ENCODE measurements around the gene WFDC2.

The WFDC2 gene, protein sequence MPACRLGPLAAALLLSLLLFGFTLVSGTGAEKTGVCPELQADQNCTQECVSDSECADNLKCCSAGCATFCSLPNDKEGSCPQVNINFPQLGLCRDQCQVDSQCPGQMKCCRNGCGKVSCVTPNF

DNA sequence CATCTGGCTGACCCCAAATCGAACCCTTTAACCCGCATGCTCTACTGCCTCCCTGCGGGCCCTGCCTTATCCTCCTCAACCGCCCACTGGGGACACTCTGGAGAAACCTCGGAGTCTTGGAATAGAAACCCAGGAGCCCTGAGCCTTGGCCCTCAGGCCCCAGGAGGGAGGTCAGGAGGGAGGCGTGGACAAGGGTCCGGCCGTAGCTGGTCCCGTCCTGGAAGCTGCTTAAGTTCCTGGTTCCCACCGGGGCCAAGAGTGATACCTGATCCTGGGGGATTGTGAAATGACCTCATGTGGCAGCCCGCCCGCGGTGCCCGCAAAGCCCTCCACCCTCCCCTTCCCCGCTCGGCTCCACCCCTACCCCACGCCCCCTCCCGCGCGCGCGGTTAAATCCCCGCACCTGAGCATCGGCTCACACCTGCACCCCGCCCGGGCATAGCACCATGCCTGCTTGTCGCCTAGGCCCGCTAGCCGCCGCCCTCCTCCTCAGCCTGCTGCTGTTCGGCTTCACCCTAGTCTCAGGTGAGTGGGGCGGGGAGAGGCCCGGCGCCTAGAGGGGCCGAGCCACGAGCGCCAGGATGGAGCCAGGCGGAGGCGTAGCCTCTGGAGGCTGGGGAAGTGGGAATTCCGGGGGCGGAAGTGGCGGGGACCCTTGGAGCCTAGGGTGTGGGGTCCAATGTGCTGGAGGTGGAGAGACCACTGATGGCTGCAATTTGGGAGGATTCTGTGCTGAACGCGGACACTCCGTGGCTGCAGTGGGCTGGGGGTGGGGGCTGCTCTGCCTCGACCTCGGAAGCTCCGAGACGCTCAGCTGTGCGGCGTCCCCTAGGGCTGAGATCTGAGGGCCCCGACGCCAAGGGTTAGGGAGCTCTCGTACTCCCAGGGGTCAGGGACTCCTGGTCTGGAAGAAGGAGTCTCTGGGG is at the start of gene WFDC2:
WFDC2 (plus strand) TSS at position 418 of the 926 bp plus-strand sequence; CDS start at position 447, 29 bp downstream.
- DNase-seq (ENCODE audit: extremely low read depth in 1 of 2, low read depth in 1 of 2) = no peak

DNA sequence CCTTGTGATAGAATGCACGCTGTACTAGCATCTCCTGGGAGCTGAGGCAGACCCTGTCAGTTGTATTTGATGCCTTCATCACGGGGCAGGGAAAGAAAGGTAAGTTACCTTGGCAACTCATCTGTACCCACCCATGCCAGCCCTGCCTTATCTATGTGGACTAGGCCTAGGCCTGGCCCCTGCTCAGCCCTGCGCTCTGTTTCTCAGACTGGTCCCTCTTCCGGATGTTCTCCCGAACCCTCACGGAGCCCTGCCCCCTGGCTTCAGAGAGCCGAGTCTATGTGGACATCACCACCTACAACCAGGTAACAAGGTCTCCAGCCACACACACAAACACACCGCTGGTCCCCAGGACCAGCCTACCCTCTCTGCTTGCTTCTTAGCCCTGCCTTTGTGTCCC is 49.4 kb upstream of the WFDC2 start:
- no peak for DNase-seq (ENCODE audit: extremely low read depth in 1 of 2, low read depth in 1 of 2)

DNA sequence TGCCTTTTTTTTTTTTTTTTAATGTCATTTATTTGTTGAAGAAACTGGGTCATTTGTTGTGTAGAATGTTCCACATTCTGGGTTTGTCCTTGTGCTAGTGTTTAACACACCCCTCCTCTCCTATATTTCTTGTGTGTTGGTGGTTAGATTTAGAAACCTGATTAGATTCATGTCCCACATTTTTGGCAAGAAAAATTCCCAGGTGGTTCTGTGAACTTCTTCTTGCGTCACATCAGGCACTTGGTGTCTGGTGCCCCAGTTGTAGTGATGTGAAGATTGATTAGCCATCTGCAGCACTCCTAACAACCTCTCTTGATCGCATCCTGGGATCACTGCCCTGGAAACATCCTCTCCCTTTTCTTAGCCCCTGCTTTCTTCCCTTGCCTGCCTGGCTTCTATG is 45.9 kb upstream of the WFDC2 start:
- DNase-seq (ENCODE audit: extremely low read depth in 1 of 2, low read depth in 1 of 2) = no peak

DNA sequence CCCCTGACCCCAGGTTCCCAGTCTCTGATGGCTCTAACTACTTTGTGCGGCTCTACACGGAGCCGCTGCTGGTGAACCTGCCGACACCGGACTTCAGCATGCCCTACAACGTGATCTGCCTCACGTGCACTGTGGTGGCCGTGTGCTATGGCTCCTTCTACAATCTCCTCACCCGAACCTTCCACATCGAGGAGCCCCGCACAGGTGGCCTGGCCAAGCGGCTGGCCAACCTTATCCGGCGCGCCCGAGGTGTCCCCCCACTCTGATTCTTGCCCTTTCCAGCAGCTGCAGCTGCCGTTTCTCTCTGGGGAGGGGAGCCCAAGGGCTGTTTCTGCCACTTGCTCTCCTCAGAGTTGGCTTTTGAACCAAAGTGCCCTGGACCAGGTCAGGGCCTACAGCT is 44.0 kb upstream of the WFDC2 start:
- DNase-seq (ENCODE audit: extremely low read depth in 1 of 2, low read depth in 1 of 2) = no peak

DNA sequence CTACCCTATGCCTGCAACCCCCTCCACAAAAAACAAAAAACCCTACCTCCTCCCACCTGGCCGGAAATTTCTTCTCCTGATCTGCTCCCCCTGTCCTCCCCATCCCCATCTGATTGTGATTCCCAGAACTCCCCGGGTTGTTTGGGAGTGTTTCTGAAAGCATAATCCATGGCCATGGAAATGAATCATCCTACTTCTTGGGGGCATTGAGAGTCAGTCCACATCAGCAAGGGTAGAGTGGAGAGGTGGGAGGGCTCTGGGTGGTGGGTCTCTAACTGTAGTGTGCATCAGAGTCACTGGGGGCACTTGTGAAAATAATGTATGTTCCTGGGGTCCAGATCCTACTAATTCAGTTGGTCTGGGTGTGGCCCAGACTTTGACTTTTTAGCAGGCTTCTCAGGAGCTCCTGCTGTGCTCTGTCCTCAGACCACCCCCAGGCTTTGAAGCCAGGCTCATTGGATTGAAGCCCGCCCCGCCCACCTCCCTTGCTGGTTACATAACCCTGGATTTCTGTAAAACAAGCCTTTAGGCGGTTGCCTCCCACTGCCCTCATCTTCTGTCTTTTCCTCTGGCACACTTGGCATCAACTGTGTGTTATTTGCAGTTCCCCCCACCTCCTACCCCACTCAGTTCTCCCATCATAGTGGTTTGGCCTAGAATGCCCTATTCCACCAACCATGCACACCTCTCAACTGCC is 43.1 kb upstream of the WFDC2 start:
- no peak for DNase-seq (ENCODE audit: extremely low read depth in 1 of 2, low read depth in 1 of 2)

DNA sequence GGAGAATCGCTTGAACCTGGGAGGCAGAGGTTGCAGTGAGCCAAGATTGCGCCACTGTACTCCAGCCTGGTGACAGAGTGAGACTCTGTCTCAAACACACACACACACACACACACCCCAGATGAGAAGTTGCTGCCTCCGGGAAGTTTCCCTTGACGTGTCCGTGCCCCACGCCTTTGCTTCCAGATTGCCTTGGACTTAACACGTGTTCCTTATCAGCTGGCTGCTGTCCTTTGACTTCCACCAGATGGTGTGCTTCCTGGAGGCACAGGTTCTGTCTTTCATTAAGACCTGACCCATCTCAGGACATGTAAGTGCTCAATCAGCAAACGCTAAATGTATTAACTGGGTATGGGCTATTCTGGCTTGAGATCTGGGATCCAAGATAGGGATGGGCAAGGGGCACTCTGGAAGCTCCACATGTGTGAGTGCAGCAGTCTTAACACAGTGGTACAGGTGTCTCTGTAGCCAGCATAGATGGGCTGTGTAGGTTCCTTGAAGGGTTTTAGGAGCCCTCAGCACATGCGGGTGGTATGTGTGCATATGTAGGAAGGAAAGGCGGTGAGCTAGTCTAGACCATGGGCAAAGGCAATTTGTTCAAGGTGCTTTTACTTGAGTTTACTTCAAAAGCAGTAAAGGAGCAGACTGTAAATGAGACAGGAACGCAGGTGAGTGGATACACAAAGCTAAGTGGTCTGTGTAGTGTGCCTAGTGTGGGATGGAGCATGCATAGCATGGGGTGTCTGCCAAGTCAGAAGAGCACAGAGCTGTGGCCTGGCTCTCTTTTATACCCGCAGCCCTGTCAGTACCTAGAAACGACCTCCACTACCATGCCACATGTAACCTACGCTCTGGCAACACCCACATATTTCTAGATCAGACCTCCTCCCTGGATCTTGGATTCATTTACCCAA is 42.1 kb upstream of the WFDC2 start:
- no peak for DNase-seq (ENCODE audit: extremely low read depth in 1 of 2, low read depth in 1 of 2)

DNA sequence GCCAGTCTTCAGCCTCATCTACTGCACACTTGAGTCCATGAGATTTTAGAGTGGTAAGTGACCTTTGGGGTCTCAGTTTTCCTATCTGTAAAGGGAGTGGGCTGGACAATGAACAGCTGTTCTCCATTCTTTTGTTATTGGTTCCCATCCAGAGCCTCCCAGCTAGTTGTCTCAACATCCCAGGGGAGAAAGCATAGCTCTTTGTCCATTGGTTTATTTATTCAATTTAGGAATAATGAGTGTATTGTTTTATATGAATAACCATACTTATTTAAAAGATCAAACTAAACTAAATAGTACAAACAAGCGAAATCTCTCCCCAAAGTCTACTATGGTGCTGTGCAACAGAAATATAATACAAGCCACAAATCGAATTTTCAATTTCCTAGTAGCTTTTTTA is 39.9 kb upstream of the WFDC2 start:
- DNase-seq (ENCODE audit: extremely low read depth in 1 of 2, low read depth in 1 of 2) = no peak

DNA sequence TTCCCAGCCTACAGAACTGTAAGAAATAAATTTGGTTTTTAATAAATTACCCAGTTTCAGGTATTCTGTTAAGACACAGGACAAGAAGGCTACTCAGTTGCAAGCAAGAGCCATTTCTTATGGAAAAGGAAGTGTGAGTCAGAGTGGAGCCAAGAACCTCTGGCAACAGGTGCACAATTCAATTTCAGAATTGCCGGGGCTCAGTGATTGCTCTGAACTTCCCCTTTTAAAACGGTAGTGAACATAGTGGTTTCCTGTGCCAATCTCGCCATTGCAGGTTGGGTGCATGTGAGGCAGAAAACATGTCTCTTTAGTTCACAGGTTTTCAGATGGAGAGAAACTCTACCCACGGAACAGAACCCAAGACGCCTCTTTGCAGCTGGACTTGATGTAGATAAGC is 37.3 kb upstream of the WFDC2 start:
- no peak for DNase-seq (ENCODE audit: extremely low read depth in 1 of 2, low read depth in 1 of 2)

DNA sequence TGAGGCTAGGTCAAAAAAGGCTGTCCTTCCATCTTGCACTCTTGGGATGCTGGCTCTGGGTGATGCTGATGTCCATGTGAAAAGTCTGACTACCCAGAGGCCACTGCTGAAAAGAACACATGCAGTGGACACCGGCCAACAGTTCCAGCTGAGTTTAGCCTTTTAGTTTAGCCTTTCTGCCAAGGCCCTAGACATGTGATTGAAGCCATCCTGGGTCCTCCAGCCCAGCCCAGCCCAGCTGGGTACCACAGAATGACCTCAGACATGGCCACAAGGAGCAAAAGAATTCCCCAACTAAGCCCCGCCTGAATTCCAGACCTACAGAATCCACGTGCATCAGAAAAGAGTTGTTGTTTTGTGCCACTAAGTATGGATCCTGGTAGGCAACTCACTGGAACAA is 36.2 kb upstream of the WFDC2 start:
- no peak for DNase-seq (ENCODE audit: extremely low read depth in 1 of 2, low read depth in 1 of 2)

DNA sequence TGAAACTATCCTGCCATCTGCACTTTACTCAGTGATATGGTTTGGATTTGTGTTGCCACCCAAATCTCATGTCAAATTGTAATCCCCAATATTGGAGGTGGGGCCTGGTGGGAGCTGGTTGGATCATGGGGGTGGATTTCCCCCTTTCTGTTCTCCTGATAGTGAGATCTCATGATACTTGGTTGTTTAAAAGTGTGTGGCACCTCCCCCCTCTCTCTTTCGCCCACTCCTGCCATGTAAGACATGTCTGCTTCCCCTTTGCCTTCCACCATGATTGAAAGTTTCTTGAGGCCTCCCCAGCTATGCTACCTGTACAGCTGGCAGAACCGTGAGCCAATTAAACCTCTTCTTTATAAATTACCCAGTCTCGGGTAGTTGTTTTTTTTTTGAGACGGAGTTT is 35.6 kb upstream of the WFDC2 start:
- DNase-seq (ENCODE audit: extremely low read depth in 1 of 2, low read depth in 1 of 2) = no peak

DNA sequence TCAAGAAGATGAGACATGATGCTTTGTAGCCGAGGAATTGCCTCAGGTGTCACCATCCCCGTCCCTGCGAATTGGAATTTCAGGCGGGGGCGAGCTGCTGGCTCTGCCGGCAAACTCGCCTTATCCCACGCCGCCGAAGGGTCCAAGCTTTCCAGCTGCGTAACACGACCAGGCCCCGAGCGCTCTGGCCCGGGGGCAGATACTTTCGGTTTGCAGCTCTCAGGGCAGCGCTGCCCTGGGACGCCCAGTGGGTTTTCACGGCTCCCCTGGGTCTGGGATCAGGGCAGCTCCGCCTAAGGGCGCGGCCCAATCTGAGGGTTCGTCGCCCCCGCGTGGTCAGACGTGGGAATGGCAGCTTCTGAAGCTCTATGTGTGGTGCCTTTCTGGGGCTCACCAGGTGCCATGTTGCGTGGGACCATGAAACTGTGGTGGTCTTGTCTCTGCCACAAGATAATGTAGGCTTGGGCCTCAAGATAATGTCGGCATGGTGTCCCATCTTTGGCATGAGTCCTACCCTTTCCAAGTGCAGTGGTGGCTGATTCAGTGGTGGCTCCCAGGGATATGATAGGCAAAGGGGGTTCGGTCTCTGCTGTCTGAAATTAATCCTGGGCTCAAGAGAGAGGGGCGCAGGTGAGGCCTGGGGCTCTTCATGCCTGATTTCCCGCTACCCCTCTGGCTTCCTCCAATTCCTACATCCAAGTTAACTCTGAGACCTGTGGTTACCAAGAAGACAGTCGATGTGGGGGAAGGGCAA is 32.6 kb upstream of the WFDC2 start:
- peak; percentile 76 to 85 for DNase-seq (ENCODE audit: extremely low read depth in 1 of 2, low read depth in 1 of 2)

DNA sequence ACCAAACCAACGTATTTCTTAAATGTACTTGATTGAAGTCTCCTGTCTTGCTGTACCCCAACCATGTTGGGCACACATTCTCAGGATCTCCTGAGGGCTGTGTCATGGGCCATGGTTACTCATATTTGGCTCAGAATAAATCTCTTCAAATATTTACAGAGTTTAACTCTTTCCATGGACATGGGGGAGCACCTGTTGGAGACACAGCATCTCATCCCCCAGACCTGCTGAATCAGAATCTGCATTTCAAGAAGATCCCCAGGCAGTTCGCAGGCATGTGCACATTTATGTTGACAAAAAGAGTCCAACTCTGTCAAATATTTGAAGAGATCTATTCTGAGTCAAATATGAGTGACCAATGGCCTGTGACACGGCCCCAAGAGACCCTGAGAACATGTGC is 29.1 kb upstream of the WFDC2 start:
- no peak for DNase-seq (ENCODE audit: extremely low read depth in 1 of 2, low read depth in 1 of 2)

DNA sequence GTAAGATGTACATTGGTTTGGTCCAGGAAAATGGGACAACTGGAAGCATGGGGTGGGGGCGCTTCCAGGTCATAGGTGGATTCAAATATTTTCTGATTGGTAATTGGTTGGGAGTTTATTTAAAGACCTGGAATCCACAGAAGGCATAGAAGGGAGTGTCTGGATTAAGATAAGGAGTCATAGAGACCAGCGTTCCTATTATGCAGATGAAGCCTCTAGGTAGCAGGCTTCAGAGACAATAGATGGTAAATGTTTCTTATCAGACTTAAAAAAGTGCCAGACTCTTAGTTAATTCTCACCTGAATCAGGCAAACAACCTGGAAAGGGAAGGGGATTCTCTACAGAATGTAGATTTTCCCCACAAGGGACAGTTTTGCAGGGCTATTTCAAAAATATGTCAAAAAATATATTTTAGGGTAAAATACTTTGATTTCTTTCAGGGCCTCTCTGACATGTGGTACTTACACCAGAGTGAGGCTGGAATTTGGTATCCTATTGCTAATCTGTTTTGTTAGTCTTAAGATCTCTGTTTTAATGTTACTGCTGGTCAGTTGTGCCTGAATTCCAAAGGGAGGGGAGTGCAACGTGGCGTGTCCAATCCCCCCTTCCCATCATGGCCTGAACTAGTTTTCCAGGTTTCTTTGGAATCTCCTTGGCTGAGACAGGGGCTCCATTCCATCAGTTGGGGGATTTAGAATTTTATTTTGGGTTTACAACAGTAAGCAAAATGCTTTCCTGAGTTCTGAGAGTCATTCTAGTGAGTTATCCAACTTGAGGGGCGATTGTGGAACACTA is 28.5 kb upstream of the WFDC2 start:
- DNase-seq (ENCODE audit: extremely low read depth in 1 of 2, low read depth in 1 of 2) = no peak

DNA sequence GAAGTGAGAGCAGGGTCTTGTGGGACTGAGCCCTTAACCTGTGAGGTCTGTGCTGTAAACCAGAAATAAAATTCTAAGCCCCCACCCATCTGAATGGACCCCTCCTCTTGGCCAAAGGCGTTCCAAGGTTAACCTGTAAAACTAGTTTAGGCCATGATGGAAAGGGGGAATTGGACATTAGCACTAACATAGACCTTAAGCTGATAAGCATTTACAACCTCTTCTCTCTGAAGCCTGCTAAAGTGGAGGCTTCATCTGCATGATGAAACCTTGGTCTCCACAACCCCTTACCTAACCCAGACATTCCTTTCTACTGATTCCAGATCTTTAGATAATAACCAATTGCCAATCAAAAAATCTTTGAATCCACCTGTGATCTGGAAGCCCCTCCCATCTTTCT is 27.8 kb upstream of the WFDC2 start:
- DNase-seq (ENCODE audit: extremely low read depth in 1 of 2, low read depth in 1 of 2) = no peak

DNA sequence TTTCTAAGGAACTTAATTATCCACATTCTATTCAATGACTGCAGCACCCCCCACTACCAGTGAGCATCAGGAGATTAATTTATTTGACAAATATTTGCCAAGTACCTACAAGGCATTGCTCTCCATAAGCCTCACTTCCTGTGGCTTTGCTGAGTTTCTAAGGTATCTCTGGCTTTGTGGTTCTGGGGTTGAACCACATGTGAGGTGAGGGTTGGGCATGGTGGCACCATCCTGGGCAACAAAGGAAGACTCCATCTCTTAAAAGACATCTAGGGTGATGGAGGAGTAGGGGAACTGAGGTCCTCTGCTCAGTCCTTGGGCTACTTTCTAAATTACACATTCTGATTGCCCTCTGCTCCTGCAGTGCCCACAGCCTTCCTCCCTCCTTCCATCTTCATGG is 25.5 kb upstream of the WFDC2 start:
- DNase-seq (ENCODE audit: extremely low read depth in 1 of 2, low read depth in 1 of 2) = no peak

DNA sequence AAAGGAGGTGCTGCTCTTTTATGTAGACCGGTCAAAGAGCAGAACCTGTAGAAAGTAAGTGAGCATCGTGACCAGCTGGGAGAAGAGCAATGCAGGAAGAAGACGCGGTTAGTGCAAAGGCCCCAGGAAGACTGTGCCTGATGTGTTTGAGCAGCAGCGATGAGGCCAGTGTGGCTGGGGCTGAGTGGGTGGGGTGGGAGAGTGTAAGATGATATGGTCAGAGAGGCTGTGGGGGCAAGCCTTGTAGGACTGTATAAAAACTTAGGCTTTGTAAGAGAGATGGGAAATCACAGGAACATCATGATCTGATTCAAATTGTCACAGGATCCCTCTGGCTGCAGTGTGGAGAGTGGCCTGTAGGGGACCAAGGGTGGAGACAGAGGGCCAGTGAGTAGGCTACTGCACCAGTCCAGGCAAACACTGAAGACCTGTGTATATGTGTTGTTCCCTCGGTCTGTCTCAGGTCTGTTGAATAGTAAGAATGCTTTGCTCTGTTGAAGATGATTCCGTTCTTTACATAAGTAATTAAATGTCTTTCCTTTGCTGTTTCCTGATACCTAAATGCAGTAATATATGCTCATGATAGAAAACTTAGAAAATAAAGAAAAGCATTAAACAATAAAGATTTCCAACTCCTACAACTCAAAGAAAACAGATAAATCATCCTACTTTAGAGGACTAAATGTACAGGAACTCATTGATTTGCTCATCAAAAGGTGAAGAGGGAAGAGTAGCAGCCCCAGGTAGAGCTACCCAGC is 23.6 kb upstream of the WFDC2 start:
- DNase-seq (ENCODE audit: extremely low read depth in 1 of 2, low read depth in 1 of 2) = no peak

DNA sequence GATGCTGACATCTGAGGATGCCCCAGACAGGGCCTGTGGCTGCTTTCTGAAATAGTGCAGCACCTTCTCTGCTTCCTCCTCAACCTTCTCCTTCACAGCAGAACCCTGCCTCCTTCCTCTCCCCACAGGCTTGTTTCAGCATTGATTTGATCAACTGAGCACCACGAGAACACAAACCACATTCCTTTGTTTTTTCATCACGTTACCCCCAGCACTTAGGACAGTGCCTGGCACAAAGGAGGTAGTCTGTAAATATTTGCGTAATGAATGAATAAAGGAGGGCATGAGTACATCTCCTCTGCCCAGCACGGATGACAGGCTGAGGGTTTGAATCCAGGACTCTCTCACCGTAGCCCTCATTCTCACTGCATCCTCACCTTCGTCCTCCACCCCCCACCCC is 21.3 kb upstream of the WFDC2 start:
- DNase-seq (ENCODE audit: extremely low read depth in 1 of 2, low read depth in 1 of 2) = no peak

DNA sequence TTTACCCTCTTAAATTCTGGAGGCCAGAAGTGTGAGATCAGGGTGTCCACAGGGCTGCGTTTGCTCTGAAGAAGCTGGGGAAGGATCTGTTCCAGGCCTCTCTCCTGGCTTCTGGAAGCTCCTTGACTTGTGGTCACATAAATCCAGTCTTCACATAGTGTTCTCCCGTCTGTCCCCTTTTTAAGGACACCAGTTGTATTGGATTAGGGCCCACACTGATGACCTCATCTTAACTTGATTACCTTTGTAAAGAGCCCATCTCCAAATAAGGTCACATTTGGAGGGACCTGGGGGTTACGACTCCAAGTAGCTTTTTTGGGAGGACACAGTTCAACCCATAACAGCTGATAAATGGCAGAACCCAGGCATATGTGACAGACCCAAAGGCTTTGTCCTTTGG is 20.0 kb upstream of the WFDC2 start:
- no peak for DNase-seq (ENCODE audit: extremely low read depth in 1 of 2, low read depth in 1 of 2)

Measured in activated CD8-positive, alpha-beta memory T cell treated with anti-CD3 and anti-CD28 coated beads for 1 hour (primary cell).